B cell (primary cell): Measurements from ENCODE around the gene CENPF. TPM values are rescaled to one million over a fixed set of nuclear protein-coding genes. Genes with fewer than 3 reads are reported as not detected.

Experiments
- ATAC-seq: fragments of 200-7000 bp; cut with Tn5 transposase; one replicate; pipeline ENCODE4 v1.10.0; 2021; ENCODE audit warnings: low read depth, mild to moderate bottlenecking, moderate number of reproducible peaks, moderate library complexity
- CTCF ChIA-PET: fragments of 350-600 bp; sonication (Branson Sonifier 250); formaldehyde crosslinking; loops from one replicate; lab custom pipeline; 2021; ENCODE audit warnings: antibody characterized with exemption, inconsistent platforms; lab: Charles Lee
- POLR2A ChIA-PET: fragments of 350-600 bp; sonication (Branson Sonifier 250); formaldehyde crosslinking; loops from one replicate; lab custom pipeline; 2021; ENCODE audit warnings: antibody characterized with exemption; lab: Charles Lee
- DNase-seq: peaks from one replicate; pipeline ENCODE4 v3.0.0; 2013
- H2AFZ ChIP-seq: 2 replicates; pipeline ENCODE4 v1.6.1; 2012; ENCODE audit warnings: mild to moderate bottlenecking, low read depth, low read length; ENCODE audit not compliant: insufficient read depth, poor library complexity, severe bottlenecking
- H3K27ac ChIP-seq, 2 donors: 1 replicate in 1 of 2; 2 replicates in 1 of 2; pipeline ENCODE4 v1.5.1; 2012 to 2013; ENCODE audit warnings: low read length in 2 of 2, mild to moderate bottlenecking in 2 of 2, moderate library complexity in 1 of 2
- H3K27me3 ChIP-seq, 4 experiments: fragments of 200-600 bp in 1 of 4; sonication (generic) in 1 of 4; replicated peaks in 1 of 4; 1 replicate in 2 of 4; 2 replicates in 2 of 4; pipeline versions ENCODE4 v1.6.1 to v1.7.0; 2013 to 2016; ENCODE audit warnings: low read length in 3 of 4, mild to moderate bottlenecking in 2 of 4, mixed read lengths in 1 of 4, moderate library complexity in 1 of 4; ENCODE audit not compliant: insufficient read depth in 4 of 4, control insufficient read depth in 3 of 4; ENCODE audit errors: control extremely low read depth in 1 of 4
- H3K36me3 ChIP-seq, 2 experiments: replicated peaks in 1 of 2; 1 replicate in 1 of 2; 2 replicates in 1 of 2; pipeline versions ENCODE4 v1.6.1 to v1.7.1; 2013; ENCODE audit warnings: low read length in 1 of 2; ENCODE audit not compliant: insufficient read depth in 2 of 2, control insufficient read depth in 1 of 2; ENCODE audit errors: control extremely low read depth in 1 of 2, extremely low read depth in 1 of 2
- H3K4me1 ChIP-seq, 2 donors: fragments of 200-600 bp in 1 of 2; sonication (generic) in 1 of 2; 1 replicate in 1 of 2; 2 replicates in 1 of 2; pipeline versions ENCODE4 v1.5.1 to v1.6.1; 2013 to 2017; ENCODE audit warnings: low read length in 2 of 2; ENCODE audit not compliant: control insufficient read depth in 2 of 2, insufficient read depth in 2 of 2
- H3K4me2 ChIP-seq: replicated peaks from 2 replicates; pipeline ENCODE3; 2012; ENCODE audit warnings: mild to moderate bottlenecking, low read depth, low read length; ENCODE audit not compliant: poor library complexity, severe bottlenecking
- H3K4me3 ChIP-seq, 5 experiments: fragments of 200-600 bp in 1 of 5; sonication (generic) in 1 of 5; 1 replicate in 3 of 5; 2 replicates in 2 of 5; pipeline versions ENCODE4 v1.5.1 to v1.7.0; 2011 to 2016; ENCODE audit warnings: low read length in 4 of 5, mild to moderate bottlenecking in 4 of 5, low read depth in 2 of 5, control low read depth in 1 of 5, moderate library complexity in 1 of 5; ENCODE audit not compliant: insufficient read depth in 1 of 5; ENCODE audit errors: control extremely low read depth in 1 of 5, extremely low read depth in 1 of 5
- H3K79me2 ChIP-seq: fragments of 200-600 bp; sonication (generic); one replicate; pipeline ENCODE4 v1.6.0; 2016; ENCODE audit warnings: low read length; ENCODE audit not compliant: control insufficient read depth, insufficient read depth
- H3K9ac ChIP-seq: fragments of 200-600 bp; sonication (generic); 2 replicates; pipeline ENCODE4 v1.6.1; 2017; ENCODE audit warnings: mild to moderate bottlenecking, low read length, moderate library complexity
- H3K9me3 ChIP-seq, 3 donors: one replicate each; pipeline versions ENCODE4 v1.6.1 to v1.7.1; 2013; ENCODE audit warnings: low read length in 2 of 3; ENCODE audit not compliant: control insufficient read depth in 2 of 3, insufficient read depth in 1 of 3; ENCODE audit errors: control extremely low read depth in 1 of 3
- H4K20me1 ChIP-seq: 2 replicates; pipeline ENCODE4 v1.6.0; 2012; ENCODE audit warnings: mild to moderate bottlenecking, low read length; ENCODE audit not compliant: insufficient read depth, control insufficient read depth, poor library complexity, severe bottlenecking
- H3K27ac Mint-ChIP-seq: one replicate; pipeline ENCODE4 v1.8.0; 2021; ENCODE audit warnings: mixed read lengths
- H3K27me3 Mint-ChIP-seq: one replicate; pipeline ENCODE4 v1.8.0; 2021; ENCODE audit warnings: mixed read lengths
- H3K4me1 Mint-ChIP-seq: one replicate; pipeline ENCODE4 v1.8.0; 2021; ENCODE audit warnings: mixed read lengths
- H3K4me3 Mint-ChIP-seq: one replicate; pipeline ENCODE4 v1.8.0; 2021; ENCODE audit warnings: mixed read lengths
- H3K9me3 Mint-ChIP-seq: one replicate; pipeline ENCODE4 v1.8.0; 2022; ENCODE audit warnings: mixed read lengths; ENCODE audit not compliant: insufficient read depth
- EZH2 ChIP-seq: IDR thresholded peaks from 2 replicates; pipeline ENCODE4 v1.6.1; 2012; ENCODE audit warnings: borderline replicate concordance, low read depth, mild to moderate bottlenecking, moderate library complexity, low read length; ENCODE audit not compliant: insufficient read depth, poor library complexity, severe bottlenecking
- WGBS: methylation state at CpG from one replicate; pipeline ENCODE4 v1.1.5; 2013; ENCODE audit warnings: missing lambda C conversion rate; ENCODE audit not compliant: insufficient coverage; 5-methylcytosine and 5-hydroxymethylcytosine counted together
- intact Hi-C: fragments of 100-400 bp; cut with micrococcal nuclease; formaldehyde crosslinking; loops from one replicate; pipeline ENCODE4 v1.10.0; 2022
- polyA plus RNA-seq: library from polyadenylated mRNA; depleted of rRNA; stranded (reverse); fragments of >200 nt; gene quantifications from 2 replicates; pipeline ENCODE4 v1.2.3, GENCODE V29; 2012
- total RNA-seq, 2 donors: library from RNA; stranded (reverse); fragments of 120-200 nt in 1 of 2; gene quantifications; 1 replicate in 1 of 2; 2 replicates in 1 of 2; pipeline versions ENCODE4 v1.2.3 to v1.2.4, GENCODE V29; 2013 to 2022
- TF ChIP-seq, protein P1 (sequence below): fragments of 200-600 bp; IDR thresholded peaks from one replicate; pipeline ENCODE4 v1.8.0; 2022; ENCODE audit warnings: antibody characterized with exemption, mild to moderate bottlenecking

The CENPF gene
- total and polyA plus RNA-seq, 2 donors (not counting 1 experiment from before 2014, with no cell fraction given): 0.12 to 3.0 TPM

DNA sequence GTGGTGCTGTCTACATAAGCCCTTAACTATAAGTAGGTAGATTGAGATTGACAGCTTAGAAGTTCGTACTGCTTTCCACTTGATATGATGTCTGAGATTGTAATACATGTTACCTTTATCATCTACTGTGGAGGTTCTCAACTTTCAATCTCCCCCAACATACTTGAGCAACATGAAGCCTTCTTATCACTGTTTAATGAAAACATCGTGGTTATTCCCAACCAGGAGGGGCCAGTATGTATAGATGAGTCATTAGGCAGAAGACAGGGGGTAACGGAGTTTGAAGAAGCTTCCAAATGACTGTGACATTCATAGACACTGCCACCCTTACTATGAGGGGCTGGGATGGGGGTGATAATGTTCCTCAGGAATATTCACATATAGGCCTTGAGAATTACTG is 36.0 kb downstream of the CENPF start:
- Histone ChIP-seq H3K4me2 (no peak overlapping the region), H3K4me3 (no peak overlapping the region), H3K27ac (no peak overlapping the region), H3K9ac (no peak overlapping the region), H3K36me3 (peaks cover 0 to 2% of the 10 kb centered on the region in 2 experiments), H4K20me1 (no peaks in the 10 kb centered on the region), H3K79me2 (no peaks in the 10 kb centered on the region), H3K4me1 (no peaks in the 10 kb centered on the region), H3K9me3 (no peaks in the 10 kb centered on the region), H3K27me3 (no peaks in the 10 kb centered on the region), H2AFZ (no peak overlapping the region)
- DNase-seq (no peak), ATAC-seq (no peak)
- no peak for TF ChIP-seq EZH2
- TF ChIP-seq, protein P1, sequence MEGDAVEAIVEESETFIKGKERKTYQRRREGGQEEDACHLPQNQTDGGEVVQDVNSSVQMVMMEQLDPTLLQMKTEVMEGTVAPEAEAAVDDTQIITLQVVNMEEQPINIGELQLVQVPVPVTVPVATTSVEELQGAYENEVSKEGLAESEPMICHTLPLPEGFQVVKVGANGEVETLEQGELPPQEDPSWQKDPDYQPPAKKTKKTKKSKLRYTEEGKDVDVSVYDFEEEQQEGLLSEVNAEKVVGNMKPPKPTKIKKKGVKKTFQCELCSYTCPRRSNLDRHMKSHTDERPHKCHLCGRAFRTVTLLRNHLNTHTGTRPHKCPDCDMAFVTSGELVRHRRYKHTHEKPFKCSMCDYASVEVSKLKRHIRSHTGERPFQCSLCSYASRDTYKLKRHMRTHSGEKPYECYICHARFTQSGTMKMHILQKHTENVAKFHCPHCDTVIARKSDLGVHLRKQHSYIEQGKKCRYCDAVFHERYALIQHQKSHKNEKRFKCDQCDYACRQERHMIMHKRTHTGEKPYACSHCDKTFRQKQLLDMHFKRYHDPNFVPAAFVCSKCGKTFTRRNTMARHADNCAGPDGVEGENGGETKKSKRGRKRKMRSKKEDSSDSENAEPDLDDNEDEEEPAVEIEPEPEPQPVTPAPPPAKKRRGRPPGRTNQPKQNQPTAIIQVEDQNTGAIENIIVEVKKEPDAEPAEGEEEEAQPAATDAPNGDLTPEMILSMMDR: no peak
- H3K27me3 Mint-ChIP-seq: no peaks in the 10 kb centered on the region
- CTCF ChIA-PET: interaction anchor here (0.5 to 9.2 kb wide), 7 partner anchors 9 to 425 kb away, joined by 3 to 88 read pairs (median 15); no protein-coding TSS in a partner anchor
- no peaks in the 10 kb centered on the region for H3K4me1 Mint-ChIP-seq
- H3K9me3 Mint-ChIP-seq: no peaks in the 10 kb centered on the region
- POLR2A ChIA-PET: no interaction called here
- no peak overlapping the region for H3K4me3 Mint-ChIP-seq
- no CpG with 5 or more reads among the region's 3 CpGs for WGBS
- intact Hi-C loops: no loop called here
- H3K27ac Mint-ChIP-seq: no peak overlapping the region

DNA sequence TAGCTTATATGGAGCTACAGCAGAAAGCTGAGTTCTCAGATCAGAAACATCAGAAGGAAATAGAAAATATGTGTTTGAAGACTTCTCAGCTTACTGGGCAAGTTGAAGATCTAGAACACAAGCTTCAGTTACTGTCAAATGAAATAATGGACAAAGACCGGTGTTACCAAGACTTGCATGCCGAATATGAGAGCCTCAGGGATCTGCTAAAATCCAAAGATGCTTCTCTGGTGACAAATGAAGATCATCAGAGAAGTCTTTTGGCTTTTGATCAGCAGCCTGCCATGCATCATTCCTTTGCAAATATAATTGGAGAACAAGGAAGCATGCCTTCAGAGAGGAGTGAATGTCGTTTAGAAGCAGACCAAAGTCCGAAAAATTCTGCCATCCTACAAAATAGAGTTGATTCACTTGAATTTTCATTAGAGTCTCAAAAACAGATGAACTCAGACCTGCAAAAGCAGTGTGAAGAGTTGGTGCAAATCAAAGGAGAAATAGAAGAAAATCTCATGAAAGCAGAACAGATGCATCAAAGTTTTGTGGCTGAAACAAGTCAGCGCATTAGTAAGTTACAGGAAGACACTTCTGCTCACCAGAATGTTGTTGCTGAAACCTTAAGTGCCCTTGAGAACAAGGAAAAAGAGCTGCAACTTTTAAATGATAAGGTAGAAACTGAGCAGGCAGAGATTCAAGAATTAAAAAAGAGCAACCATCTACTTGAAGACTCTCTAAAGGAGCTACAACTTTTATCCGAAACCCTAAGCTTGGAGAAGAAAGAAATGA is 37.6 kb downstream of the CENPF start:
- ATAC-seq: no peak
- 95% methylated on average over 3 of the region's 6 CpGs for WGBS

More for the DNA sequence above, 37.6 kb downstream of the CENPF start:
- Histone ChIP-seq H3K4me3 (no peak overlapping the region), H3K9ac (no peak overlapping the region), H3K27me3 (no peaks in the 10 kb centered on the region), H3K79me2 (no peaks in the 10 kb centered on the region), H4K20me1 (no peaks in the 10 kb centered on the region), H3K27ac (no peak overlapping the region), H3K36me3 (no peaks in the 10 kb centered on the region), H3K9me3 (no peaks in the 10 kb centered on the region), H3K4me1 (no peaks in the 10 kb centered on the region), H3K4me2 (no peak overlapping the region), H2AFZ (no peak overlapping the region)
- no peak overlapping the region for H3K4me3 Mint-ChIP-seq
- ChIA-PET POLR2A (no interaction called here), CTCF (interaction anchor here (0.7 to 9.2 kb wide), 2 partner anchors 16 to 60 kb away, joined by 4 to 88 read pairs; no protein-coding TSS in a partner anchor)
- no peaks in the 10 kb centered on the region for H3K27me3 Mint-ChIP-seq
- no peaks in the 10 kb centered on the region for H3K9me3 Mint-ChIP-seq
- intact Hi-C loops: no loop called here
- no peak overlapping the region for H3K27ac Mint-ChIP-seq
- H3K4me1 Mint-ChIP-seq: no peaks in the 10 kb centered on the region
- DNase-seq: no peak
- TF ChIP-seq EZH2: no peak
- TF ChIP-seq, protein P1: no peak
